Kidney (tissue), 14 donors: ENCODE data around the gene LIPC. TPM values are rescaled to one million over a fixed set of nuclear protein-coding genes. Genes with fewer than 3 reads are reported as not detected.

Experiments used
- DNase-seq, 5 donors: peaks; one replicate each; pipeline ENCODE4 v3.0.0-alpha.2; 2013 to 2020
- FAIRE-seq: peaks from 2 replicates; lab custom pipeline; 2012; peaks lifted over from hg19 to GRCh38; lab: Jason Lieb, UNC
- H3K27ac ChIP-seq, 2 donors: one replicate each; pipeline ENCODE4 v1.7.0; 2013; ENCODE audit warnings: low read depth in 2 of 2, low read length in 2 of 2, inconsistent platforms in 1 of 2
- H3K27me3 ChIP-seq: one replicate; pipeline ENCODE4 v1.7.1; 2013; ENCODE audit warnings: low read length, inconsistent platforms; ENCODE audit not compliant: control insufficient read depth, insufficient read depth
- H3K36me3 ChIP-seq, 3 donors: one replicate each; pipeline versions ENCODE4 v1.7.0 to v1.7.1; 2013; ENCODE audit warnings: low read length in 3 of 3, control low read depth in 1 of 3, inconsistent platforms in 1 of 3; ENCODE audit not compliant: insufficient read depth in 3 of 3, control insufficient read depth in 2 of 3
- H3K4me1 ChIP-seq, 3 donors: one replicate each; pipeline versions ENCODE4 v1.7.0 to v1.7.1; 2013; ENCODE audit warnings: low read length in 3 of 3, inconsistent platforms in 1 of 3, low read depth in 1 of 3; ENCODE audit not compliant: control insufficient read depth in 2 of 3, insufficient read depth in 2 of 3
- H3K4me3 ChIP-seq, 3 donors: one replicate each; pipeline versions ENCODE4 v1.7.0 to v1.8.1; 2013; ENCODE audit warnings: low read length in 3 of 3, control low read depth in 1 of 3, inconsistent platforms in 1 of 3
- H3K9ac ChIP-seq, 3 donors: one replicate each; pipeline versions ENCODE4 v1.7.0 to v1.7.1; 2013; ENCODE audit warnings: low read length in 3 of 3, control low read depth in 1 of 3, inconsistent platforms in 1 of 3
- H3K9me3 ChIP-seq, 3 donors: one replicate each; pipeline versions ENCODE4 v1.7.0 to v1.7.1; 2013; ENCODE audit warnings: low read length in 3 of 3, control low read depth in 1 of 3, inconsistent platforms in 1 of 3; ENCODE audit not compliant: control insufficient read depth in 2 of 3, insufficient read depth in 1 of 3
- intact Hi-C: fragments of 100-400 bp; cut with DNase I; formaldehyde crosslinking; loops from one replicate; pipeline ENCODE4 v1.11.1; 2022
- polyA plus RNA-seq: library from polyadenylated mRNA; stranded (reverse); fragments of 350-450 nt; fragmentation: Illumina TruSeq; extraction: RNeasy Lipid Tissue Mini Kit (QIAGEN cat#74804); gene quantifications from one replicate; pipeline ENCODE4 v1.2.3, GENCODE V29; 2014; ENCODE audit warnings: low read depth, low replicate concordance; ENCODE audit not compliant: insufficient read depth
- total RNA-seq: library from RNA; stranded (reverse); fragmentation: NEBNext Ultra II Directional; extraction: Animal tissue kit (Norgen Biotek cat#: 25700); gene quantifications from one replicate; pipeline ENCODE4 v1.2.1, GENCODE V29; 2021
- TF ChIP-seq, protein P1 (sequence below): IDR thresholded peaks from 3 replicates; pipeline ENCODE4 v1.5.1; 2012; ENCODE audit warnings: mild to moderate bottlenecking, moderate library complexity, borderline replicate concordance; ENCODE audit not compliant: insufficient read depth; ENCODE audit errors: extremely low read depth
- donor health status: control.
- donor health status: control.
- donor health status: control.
- donor health status: control.
- donor health status: control.
- donor health status: DM: yes; HTN: yes; CAD: no.
- donor health status: Normal renal cell carcinoma (clear cell type).

LIPC gene
- total and polyA plus RNA-seq, 2 donors from 2014 or later: 9.9 to 21.6 TPM

DNA sequence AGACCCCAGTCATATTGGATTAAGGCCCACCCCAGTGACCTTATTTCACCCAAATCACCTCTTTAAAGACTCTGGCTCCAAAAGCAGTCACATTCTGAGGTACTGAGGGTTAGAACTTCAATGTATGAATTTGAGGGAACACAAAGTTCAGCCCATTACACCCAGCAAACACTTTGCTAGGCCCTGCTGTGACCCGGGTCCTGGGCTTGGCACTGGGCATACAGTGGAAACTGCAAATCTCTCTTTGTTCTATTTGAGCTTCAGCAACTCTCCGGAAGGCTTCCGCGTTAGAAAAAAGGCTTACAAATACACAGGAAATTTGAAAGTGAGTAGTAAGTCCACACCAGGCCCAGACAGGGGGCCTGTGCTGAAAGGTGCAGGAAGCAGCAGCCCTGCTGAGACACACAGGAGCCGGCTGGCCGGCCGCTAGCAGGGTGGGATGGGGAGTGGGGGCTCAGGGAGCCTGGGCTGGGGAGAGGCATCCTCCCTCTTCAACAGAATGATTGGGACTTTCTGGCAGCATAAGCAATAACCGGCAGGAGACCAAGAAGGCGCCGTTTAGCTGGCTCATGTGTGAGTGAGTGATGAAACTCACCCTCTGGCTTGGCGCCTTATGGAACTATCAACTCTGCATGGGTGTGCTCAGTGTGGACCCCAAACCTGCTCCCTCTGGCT, 13.0 kb downstream of the LIPC start:
- Histone ChIP-seq H3K4me3 (no peak overlapping the region), H3K27ac (no peak overlapping the region), H3K9me3 (no peaks in the 10 kb centered on the region), H3K9ac (no peak overlapping the region), H3K27me3 (no peaks in the 10 kb centered on the region), H3K36me3 (no peaks in the 10 kb centered on the region), H3K4me1 (peaks cover 5 to 20% (median 14%) of the 10 kb centered on the region in 3 donors)
- TF ChIP-seq, protein P1, sequence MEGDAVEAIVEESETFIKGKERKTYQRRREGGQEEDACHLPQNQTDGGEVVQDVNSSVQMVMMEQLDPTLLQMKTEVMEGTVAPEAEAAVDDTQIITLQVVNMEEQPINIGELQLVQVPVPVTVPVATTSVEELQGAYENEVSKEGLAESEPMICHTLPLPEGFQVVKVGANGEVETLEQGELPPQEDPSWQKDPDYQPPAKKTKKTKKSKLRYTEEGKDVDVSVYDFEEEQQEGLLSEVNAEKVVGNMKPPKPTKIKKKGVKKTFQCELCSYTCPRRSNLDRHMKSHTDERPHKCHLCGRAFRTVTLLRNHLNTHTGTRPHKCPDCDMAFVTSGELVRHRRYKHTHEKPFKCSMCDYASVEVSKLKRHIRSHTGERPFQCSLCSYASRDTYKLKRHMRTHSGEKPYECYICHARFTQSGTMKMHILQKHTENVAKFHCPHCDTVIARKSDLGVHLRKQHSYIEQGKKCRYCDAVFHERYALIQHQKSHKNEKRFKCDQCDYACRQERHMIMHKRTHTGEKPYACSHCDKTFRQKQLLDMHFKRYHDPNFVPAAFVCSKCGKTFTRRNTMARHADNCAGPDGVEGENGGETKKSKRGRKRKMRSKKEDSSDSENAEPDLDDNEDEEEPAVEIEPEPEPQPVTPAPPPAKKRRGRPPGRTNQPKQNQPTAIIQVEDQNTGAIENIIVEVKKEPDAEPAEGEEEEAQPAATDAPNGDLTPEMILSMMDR: no peak
- DNase-seq (peak in 1 of 5 donors; percentile 68), FAIRE-seq (no peak)
- intact Hi-C loops: no loop called here

DNA sequence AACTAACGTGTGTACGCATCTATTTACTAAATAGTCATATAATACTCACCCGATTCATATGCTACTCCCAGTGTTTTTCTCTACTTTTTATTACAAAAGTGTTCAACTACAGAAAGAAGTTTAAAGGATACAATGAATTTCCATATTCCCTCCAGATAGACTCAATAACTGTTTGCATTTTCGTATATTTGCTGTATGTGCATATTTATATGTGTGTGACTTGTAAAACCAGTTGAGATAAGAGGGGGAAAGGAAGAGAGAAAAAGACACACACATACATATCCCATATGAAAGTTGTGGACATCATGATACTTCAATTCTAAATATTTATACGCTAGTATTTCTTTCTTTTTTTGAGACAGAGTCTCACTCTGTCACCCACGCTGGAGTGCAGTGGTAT, 14.1 kb downstream of the LIPC start:
- H3K27ac ChIP-seq: no peak overlapping the region
- TF ChIP-seq, protein P1: no peak
- DNase-seq (no peak), FAIRE-seq (no peak)
- no peaks in the 10 kb centered on the region for H3K9me3 ChIP-seq
- no peaks in the 10 kb centered on the region for H3K27me3 ChIP-seq
- H3K9ac ChIP-seq: no peak overlapping the region
- intact Hi-C loops: no loop called here
- peaks cover 0 to 14% (median 9%) of the 10 kb centered on the region in 3 donors for H3K4me1 ChIP-seq
- H3K4me3 ChIP-seq: no peak overlapping the region
- no peaks in the 10 kb centered on the region for H3K36me3 ChIP-seq

DNA sequence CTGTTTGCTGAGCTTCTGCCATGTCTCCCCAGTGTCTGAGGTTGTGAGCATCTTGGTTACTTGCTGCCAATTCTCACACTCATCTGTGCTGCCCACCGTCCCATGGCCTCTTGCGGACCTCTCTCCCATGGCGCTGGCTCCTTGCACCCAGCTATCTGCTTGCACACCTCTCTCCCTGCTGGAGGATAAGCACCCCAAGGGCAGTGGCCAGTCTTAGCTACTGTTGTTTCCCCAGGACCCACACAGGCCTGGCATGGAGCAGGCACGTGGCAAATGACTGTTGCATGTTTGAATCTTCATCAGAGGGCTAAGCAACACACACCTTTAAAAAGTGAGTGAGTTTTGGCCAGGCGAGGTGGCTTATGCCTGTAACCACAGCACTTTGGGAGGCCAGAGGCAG, 14.7 kb downstream of the LIPC start:
- TF ChIP-seq, protein P1: no peak
- no peak for FAIRE-seq
- intact Hi-C loops: no loop called here

More for the DNA sequence above, 14.7 kb downstream of the LIPC start:
- no peaks in the 10 kb centered on the region for H3K9me3 ChIP-seq
- H3K27me3 ChIP-seq: no peaks in the 10 kb centered on the region
- H3K27ac ChIP-seq: no peak overlapping the region
- H3K9ac ChIP-seq: no peak overlapping the region
- peaks cover 0 to 8% (median 6%) of the 10 kb centered on the region in 3 donors for H3K4me1 ChIP-seq
- H3K36me3 ChIP-seq: no peaks in the 10 kb centered on the region
- no peak for DNase-seq
- H3K4me3 ChIP-seq: no peak overlapping the region
